ENCODE results near the gene TBX1. TPM values are rescaled to one million over a fixed set of nuclear protein-coding genes. Genes with fewer than 3 reads are reported as not detected.

Gene TBX1
- total RNA-seq, 1 experiment from 2014 or later: 3.9 TPM

DNA sequence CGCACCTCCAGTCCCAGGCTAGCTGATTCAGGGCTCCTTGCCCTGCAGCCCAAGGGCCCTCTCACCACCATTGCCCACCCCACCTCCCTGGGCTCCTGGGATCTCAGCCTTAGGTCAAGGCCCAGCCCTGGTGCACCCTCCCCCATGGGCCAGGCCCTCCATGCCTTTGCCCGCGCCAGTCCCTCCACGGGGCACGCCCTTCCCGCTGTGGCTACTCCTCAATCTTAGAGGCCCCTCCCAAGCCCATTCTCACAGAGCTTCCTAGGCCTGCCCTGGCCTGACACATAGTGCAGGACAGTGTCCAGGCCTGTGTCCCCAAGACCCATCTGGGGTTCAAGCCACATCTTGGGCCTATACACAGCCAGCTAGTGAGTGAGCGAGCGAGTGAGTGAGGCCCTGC lies 30.4 kb upstream of the TBX1 start (continued):
- no peak for TF ChIP-seq SRF (IDR thresholded peaks at IDR 0.05; ENCODE audit: low read depth)

DNA sequence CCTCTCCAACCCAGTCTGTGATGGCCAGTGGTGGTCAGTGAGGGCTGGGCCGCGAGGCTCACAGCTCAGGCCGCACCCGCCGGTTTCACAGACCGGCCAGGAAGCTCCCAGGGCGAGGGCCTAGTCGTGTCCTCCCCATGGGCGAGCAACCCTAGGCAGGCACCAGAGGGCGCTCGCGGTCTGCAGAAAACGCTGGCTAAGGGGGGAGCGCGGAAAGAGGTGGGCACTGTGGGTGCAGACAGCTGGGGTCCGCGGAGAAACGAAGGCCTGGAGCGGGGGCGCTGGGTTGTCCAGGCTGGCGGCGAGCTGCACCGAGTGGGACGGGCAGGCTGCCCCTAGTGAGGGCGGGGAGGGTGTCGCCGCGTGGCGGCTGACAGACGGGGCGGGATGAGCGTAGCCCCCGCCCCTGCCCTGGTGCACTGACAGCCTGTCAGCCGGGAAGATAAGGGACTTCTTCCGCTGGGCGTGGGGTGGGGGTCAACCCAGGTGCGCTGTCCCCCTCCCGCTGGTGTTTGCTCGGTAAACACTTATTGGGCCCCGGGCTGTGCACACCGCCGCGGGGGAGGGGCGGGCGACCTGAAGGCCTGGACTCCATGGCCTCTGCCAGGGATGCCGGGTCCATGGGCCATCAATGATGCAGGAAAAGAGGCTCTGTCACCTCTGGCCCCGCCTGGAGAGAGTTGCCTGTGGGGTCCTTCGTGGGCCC lies 29.8 kb upstream of the TBX1 start:
- no peaks in the 10 kb centered on the region for H3K27me3 ChIP-seq (ENCODE audit: insufficient read depth, low read length)
- H4K20me1 ChIP-seq (ENCODE audit: insufficient read depth): no peaks in the 10 kb centered on the region
- H3K27ac ChIP-seq (ENCODE audit: low read depth, low read length): no peak overlapping the region; the same call in 1 of the 2 replicates
- H3K79me2 ChIP-seq (ENCODE audit: insufficient read depth, low read length): no peaks in the 10 kb centered on the region
- DNase-seq (ENCODE audit: low read depth, low spot score) (peak; percentile 50), ATAC-seq (peak; percentile 96)
- peaks cover 0 to 12% of the 10 kb centered on the region in 2 experiments; a peak in 2 of 4 replicates for H3K4me1 ChIP-seq (ENCODE audit: control insufficient read depth in 1 of 2, insufficient read depth in 2 of 2, low read length in 2 of 2)
- peak overlapping the region; percentile 88 for H3K4me2 ChIP-seq (ENCODE audit: low read length)
- no peaks in the 10 kb centered on the region for H3K9me2 ChIP-seq (ENCODE audit: insufficient read depth)
- peak overlapping the region; percentile 20 to 45; a peak in 3 of 4 replicates for H3K4me3 ChIP-seq (replicated peaks in 1 of 2; ENCODE audit: low read depth in 1 of 2, low read length in 2 of 2)
- ChIA-PET RAD21 (ENCODE audit: low non-redundant PET in 1 of 2, low total read pairs in 2 of 2, uncharacterized antibody in 2 of 2, unreplicated experiment in 2 of 2) (interaction anchor here (0.5 to 2.3 kb wide), 19 partner anchors 25 to 251 kb away, joined by 3 to 43 read pairs (median 5); partner anchors contain the start of gene CDC45 (in 1 of the 2)), POLR2A (interaction anchor here (0.6 to 1.6 kb wide), 2 partner anchors 180 to 845 kb away, joined by 3 to 8 read pairs; no protein-coding TSS in a partner anchor), CTCF (interaction anchor here (0.6 to 3.9 kb wide), 29 partner anchors 10 to 431 kb away, joined by 3 to 123 read pairs (median 5); no protein-coding TSS in a partner anchor)
- intact Hi-C loops (cut with micrococcal nuclease): loop anchor here (1.0 to 2.0 kb wide), 3 partner anchors 26 to 228 kb away; no protein-coding TSS in a partner anchor
- peak overlapping the region; percentile 34; the same call in 1 of the 2 replicates for H3K9ac ChIP-seq (ENCODE audit: low read length)
- H3K36me3 ChIP-seq (ENCODE audit: control insufficient read depth in 1 of 2, insufficient read depth in 2 of 2, low read length in 2 of 2): no peaks in the 10 kb centered on the region
- H2AFZ ChIP-seq (ENCODE audit: low read depth, low read length, poor library complexity, severe bottlenecking): peak overlapping the region; percentile 96
- no peaks in the 10 kb centered on the region for H3K9me3 ChIP-seq (ENCODE audit: control insufficient read depth in 1 of 2, insufficient read depth in 1 of 2, low read depth in 1 of 2, low read length in 2 of 2)
- BruUV-seq (replicated peaks): no TSS peak
- peak; percentile 98 for TF ChIP-seq RAD21 (IDR thresholded peaks at IDR 0.05; ENCODE audit: low read depth)
- TF ChIP-seq JUND (IDR thresholded peaks at IDR 0.05): no peak
- TF ChIP-seq, protein P1, sequence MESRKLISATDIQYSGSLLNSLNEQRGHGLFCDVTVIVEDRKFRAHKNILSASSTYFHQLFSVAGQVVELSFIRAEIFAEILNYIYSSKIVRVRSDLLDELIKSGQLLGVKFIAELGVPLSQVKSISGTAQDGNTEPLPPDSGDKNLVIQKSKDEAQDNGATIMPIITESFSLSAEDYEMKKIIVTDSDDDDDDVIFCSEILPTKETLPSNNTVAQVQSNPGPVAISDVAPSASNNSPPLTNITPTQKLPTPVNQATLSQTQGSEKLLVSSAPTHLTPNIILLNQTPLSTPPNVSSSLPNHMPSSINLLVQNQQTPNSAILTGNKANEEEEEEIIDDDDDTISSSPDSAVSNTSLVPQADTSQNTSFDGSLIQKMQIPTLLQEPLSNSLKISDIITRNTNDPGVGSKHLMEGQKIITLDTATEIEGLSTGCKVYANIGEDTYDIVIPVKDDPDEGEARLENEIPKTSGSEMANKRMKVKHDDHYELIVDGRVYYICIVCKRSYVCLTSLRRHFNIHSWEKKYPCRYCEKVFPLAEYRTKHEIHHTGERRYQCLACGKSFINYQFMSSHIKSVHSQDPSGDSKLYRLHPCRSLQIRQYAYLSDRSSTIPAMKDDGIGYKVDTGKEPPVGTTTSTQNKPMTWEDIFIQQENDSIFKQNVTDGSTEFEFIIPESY (IDR thresholded peaks at IDR 0.05; ENCODE audit: extremely low read depth, insufficient replicate concordance, low read length): no peak
- TF ChIP-seq ZNF274 (IDR thresholded peaks at IDR 0.05; ENCODE audit: low read depth, low read length): no peak
- TF ChIP-seq, protein P2, sequence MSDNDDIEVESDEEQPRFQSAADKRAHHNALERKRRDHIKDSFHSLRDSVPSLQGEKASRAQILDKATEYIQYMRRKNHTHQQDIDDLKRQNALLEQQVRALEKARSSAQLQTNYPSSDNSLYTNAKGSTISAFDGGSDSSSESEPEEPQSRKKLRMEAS (IDR thresholded peaks at IDR 0.05): no peak
- no peak for TF ChIP-seq SP1 (IDR thresholded peaks at IDR 0.05; ENCODE audit: low read depth)
- no peak for TF ChIP-seq EZH2phosphoT487 (IDR thresholded peaks at IDR 0.05; ENCODE audit: borderline replicate concordance)
- peak; percentile 6 for TF ChIP-seq YY1 (IDR thresholded peaks at IDR 0.05; ENCODE audit: extremely low read depth, insufficient replicate concordance, low read depth, low read length)
- TF ChIP-seq CEBPB (IDR thresholded peaks at IDR 0.05; ENCODE audit: low read depth): no peak
- TF ChIP-seq POLR2AphosphoS5 (IDR thresholded peaks at IDR 0.05; ENCODE audit: low read depth, low read length): no peak
- TF ChIP-seq, protein P3, sequence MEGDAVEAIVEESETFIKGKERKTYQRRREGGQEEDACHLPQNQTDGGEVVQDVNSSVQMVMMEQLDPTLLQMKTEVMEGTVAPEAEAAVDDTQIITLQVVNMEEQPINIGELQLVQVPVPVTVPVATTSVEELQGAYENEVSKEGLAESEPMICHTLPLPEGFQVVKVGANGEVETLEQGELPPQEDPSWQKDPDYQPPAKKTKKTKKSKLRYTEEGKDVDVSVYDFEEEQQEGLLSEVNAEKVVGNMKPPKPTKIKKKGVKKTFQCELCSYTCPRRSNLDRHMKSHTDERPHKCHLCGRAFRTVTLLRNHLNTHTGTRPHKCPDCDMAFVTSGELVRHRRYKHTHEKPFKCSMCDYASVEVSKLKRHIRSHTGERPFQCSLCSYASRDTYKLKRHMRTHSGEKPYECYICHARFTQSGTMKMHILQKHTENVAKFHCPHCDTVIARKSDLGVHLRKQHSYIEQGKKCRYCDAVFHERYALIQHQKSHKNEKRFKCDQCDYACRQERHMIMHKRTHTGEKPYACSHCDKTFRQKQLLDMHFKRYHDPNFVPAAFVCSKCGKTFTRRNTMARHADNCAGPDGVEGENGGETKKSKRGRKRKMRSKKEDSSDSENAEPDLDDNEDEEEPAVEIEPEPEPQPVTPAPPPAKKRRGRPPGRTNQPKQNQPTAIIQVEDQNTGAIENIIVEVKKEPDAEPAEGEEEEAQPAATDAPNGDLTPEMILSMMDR (IDR thresholded peaks at IDR 0.05 in 2 of 3, conservative IDR thresholded peaks at IDR 0.05 in 1 of 3; ENCODE audit: borderline replicate concordance in 1 of 3, insufficient read depth in 1 of 3, low read depth in 2 of 3, low read length in 2 of 3): peak; percentile 89 to 93 (median 92)
- no peak for TF ChIP-seq POLR2A (IDR thresholded peaks at IDR 0.05; ENCODE audit: borderline replicate concordance, extremely low read depth, insufficient read depth, insufficient read length)
- no peak for TF ChIP-seq TCF7L2 (IDR thresholded peaks at IDR 0.05; ENCODE audit: borderline replicate concordance, extremely low read depth, insufficient read depth, insufficient read length)
- peak; percentile 70; the same call in 1 of the 2 replicates for TF ChIP-seq ZFX (IDR thresholded peaks at IDR 0.05)
- TF ChIP-seq SRF (IDR thresholded peaks at IDR 0.05; ENCODE audit: low read depth): no peak
- no peak for TF ChIP-seq ELF1 (IDR thresholded peaks at IDR 0.05; ENCODE audit: borderline replicate concordance, low read depth)

Measured in HCT116 (cell line).